Fibroblast of lung (primary cell): ENCODE data around the gene NPHS2. TPM values are rescaled to one million over a fixed set of nuclear protein-coding genes. Genes with fewer than 3 reads are reported as not detected.
"Not testable (repeated sequence)": the region's sequence is repeated elsewhere in the genome, so short reads cannot be mapped to it uniquely, and the experiment has no call there.

Source experiments
- DNase-seq, 2 donors: peaks; one replicate each; pipeline versions ENCODE4 v3.0.0 to v3.0.0-alpha.2; 2010; ENCODE audit warnings: low read depth in 2 of 2
- H2AFZ ChIP-seq: 2 replicates; pipeline ENCODE4 v1.5.1; 2012; ENCODE audit warnings: low read length, control low read depth, inconsistent platforms
- H3K27ac ChIP-seq: 2 replicates; pipeline ENCODE4 v1.5.1; 2011; ENCODE audit warnings: low read length, control low read depth; ENCODE audit not compliant: insufficient read depth
- H3K27me3 ChIP-seq: 2 replicates; pipeline ENCODE4 v1.5.1; 2011; ENCODE audit warnings: mild to moderate bottlenecking, low read length; ENCODE audit not compliant: control insufficient read depth, insufficient read depth
- H3K36me3 ChIP-seq: 2 replicates; pipeline ENCODE4 v1.5.1; 2011; ENCODE audit warnings: low read length; ENCODE audit not compliant: control insufficient read depth, insufficient read depth
- H3K4me1 ChIP-seq: 2 replicates; pipeline ENCODE4 v1.5.1; 2011; ENCODE audit warnings: low read length; ENCODE audit not compliant: control insufficient read depth, insufficient read depth; ENCODE audit errors: extremely low read depth
- H3K4me2 ChIP-seq: 2 replicates; pipeline ENCODE4 v1.5.1; 2011; ENCODE audit warnings: low read length, control low read depth; ENCODE audit not compliant: insufficient read depth; ENCODE audit errors: extremely low read depth
- H3K4me3 ChIP-seq, 4 experiments: fragments of 200-600 bp in 1 of 4; sonication (generic) in 1 of 4; replicated peaks in 1 of 4; 2 replicates each; pipeline ENCODE4 v1.5.1; 2011 to 2016; ENCODE audit warnings: low read length in 4 of 4, low read depth in 3 of 4, mild to moderate bottlenecking in 3 of 4, control low read depth in 2 of 4, inconsistent platforms in 1 of 4, mixed read lengths in 1 of 4; ENCODE audit not compliant: insufficient read depth in 1 of 4; ENCODE audit errors: control extremely low read depth in 1 of 4
- H3K79me2 ChIP-seq: 2 replicates; pipeline ENCODE4 v1.5.1; 2012; ENCODE audit warnings: mild to moderate bottlenecking, low read length, inconsistent platforms; ENCODE audit not compliant: control insufficient read depth, insufficient read depth
- H3K9ac ChIP-seq: 2 replicates; pipeline ENCODE4 v1.5.1; 2011; ENCODE audit warnings: mild to moderate bottlenecking, low read length, control low read depth; ENCODE audit not compliant: insufficient read depth
- H3K9me3 ChIP-seq: 2 replicates; pipeline ENCODE4 v1.5.1; 2012; ENCODE audit warnings: low read depth, low read length; ENCODE audit not compliant: control insufficient read depth, insufficient read depth
- H4K20me1 ChIP-seq: 2 replicates; pipeline ENCODE4 v1.5.1; 2011; ENCODE audit warnings: low read length; ENCODE audit not compliant: control insufficient read depth, insufficient read depth; ENCODE audit errors: extremely low read depth
- EZH2 ChIP-seq: IDR thresholded peaks from 2 replicates; pipeline ENCODE4 v1.5.1; 2012; ENCODE audit warnings: low read length, control low read depth, mild to moderate bottlenecking; ENCODE audit errors: missing control alignments
- polyA plus RNA-seq, 2 donors: library from polyadenylated mRNA; depleted of rRNA in 1 of 2; stranded (reverse) in 1 of 2; unstranded in 1 of 2; fragments of >200 nt; gene quantifications; 2 replicates each; pipeline ENCODE4 v1.2.1, GENCODE V29; 2011 to 2012; ENCODE audit warnings: missing spikeins in 1 of 2
- total RNA-seq: library from RNA; depleted of rRNA; stranded (reverse); fragments of >200 nt; gene quantifications from 2 replicates; pipeline ENCODE4 v1.2.1, GENCODE V29; 2014
- TF ChIP-seq, protein P1 (sequence below), 2 donors: IDR thresholded peaks in 1 of 2; conservative IDR thresholded peaks in 1 of 2; 1 replicate in 1 of 2; 2 replicates in 1 of 2; pipeline ENCODE4 v1.5.1; 2011 to 2012; ENCODE audit warnings: low read length in 2 of 2, control low read depth in 1 of 2, inconsistent platforms in 1 of 2, low read depth in 1 of 2, mild to moderate bottlenecking in 1 of 2

Gene NPHS2
- total and polyA plus RNA-seq, 2 donors (not counting 1 experiment from before 2014, with no cell fraction given): not detected

DNA sequence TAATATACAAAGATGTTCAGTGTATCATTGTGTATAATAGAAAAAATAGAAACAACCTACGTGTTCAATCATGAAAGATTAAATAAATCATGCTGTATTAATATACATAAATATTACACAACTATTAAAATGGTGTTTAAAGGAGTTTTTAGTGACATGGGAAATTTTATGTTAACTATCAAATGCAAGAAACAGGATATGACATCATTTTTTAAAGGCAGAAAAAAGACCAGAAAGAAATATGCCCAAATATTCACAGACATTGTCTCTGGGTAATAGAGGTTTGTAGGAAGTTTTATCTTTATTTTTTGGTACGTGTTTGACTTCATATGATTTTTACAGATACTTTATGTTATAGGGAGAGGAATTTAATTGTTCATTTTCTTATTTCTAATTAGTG is 34.0 kb downstream of the NPHS2 start:
- H4K20me1 ChIP-seq: no peaks in the 10 kb centered on the region
- no peak overlapping the region for H2AFZ ChIP-seq
- no peaks in the 10 kb centered on the region for H3K36me3 ChIP-seq
- no peaks in the 10 kb centered on the region for H3K4me1 ChIP-seq
- no peak overlapping the region for H3K4me2 ChIP-seq
- H3K27me3 ChIP-seq: no peaks in the 10 kb centered on the region
- H3K27ac ChIP-seq: no peak overlapping the region
- TF ChIP-seq EZH2: no peak
- TF ChIP-seq, protein P1, sequence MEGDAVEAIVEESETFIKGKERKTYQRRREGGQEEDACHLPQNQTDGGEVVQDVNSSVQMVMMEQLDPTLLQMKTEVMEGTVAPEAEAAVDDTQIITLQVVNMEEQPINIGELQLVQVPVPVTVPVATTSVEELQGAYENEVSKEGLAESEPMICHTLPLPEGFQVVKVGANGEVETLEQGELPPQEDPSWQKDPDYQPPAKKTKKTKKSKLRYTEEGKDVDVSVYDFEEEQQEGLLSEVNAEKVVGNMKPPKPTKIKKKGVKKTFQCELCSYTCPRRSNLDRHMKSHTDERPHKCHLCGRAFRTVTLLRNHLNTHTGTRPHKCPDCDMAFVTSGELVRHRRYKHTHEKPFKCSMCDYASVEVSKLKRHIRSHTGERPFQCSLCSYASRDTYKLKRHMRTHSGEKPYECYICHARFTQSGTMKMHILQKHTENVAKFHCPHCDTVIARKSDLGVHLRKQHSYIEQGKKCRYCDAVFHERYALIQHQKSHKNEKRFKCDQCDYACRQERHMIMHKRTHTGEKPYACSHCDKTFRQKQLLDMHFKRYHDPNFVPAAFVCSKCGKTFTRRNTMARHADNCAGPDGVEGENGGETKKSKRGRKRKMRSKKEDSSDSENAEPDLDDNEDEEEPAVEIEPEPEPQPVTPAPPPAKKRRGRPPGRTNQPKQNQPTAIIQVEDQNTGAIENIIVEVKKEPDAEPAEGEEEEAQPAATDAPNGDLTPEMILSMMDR (conservative IDR thresholded peaks at IDR 0.05 in 1 of 2, IDR thresholded peaks at IDR 0.05 in 1 of 2; ENCODE audit: low read depth in 1 of 2, low read length in 2 of 2): no peak
- DNase-seq: no peak
- no peak overlapping the region for H3K9ac ChIP-seq
- H3K79me2 ChIP-seq: no peaks in the 10 kb centered on the region
- H3K4me3 ChIP-seq: no peak overlapping the region
- no peaks in the 10 kb centered on the region for H3K9me3 ChIP-seq

DNA sequence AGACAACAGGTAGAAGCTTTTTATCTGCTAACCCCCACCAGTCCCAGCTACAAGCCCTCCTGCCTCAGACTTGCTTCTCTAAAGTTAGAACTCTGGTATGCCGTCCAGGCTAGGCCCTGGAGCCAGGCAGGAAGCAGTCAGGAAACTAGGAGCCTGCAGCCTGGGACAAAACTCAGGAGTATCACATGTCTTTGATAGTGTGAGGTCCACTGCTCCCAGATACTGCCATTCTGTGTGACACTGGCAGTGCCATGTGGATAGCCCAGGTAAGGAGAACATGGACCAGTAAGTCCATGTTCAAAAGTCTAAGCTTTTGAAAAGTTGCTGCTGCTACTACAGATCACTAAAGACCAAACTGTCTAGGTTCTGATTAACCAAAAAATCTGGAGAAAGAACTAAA is 45.4 kb downstream of the NPHS2 start:
- Histone ChIP-seq H3K4me1 (no peaks in the 10 kb centered on the region), H3K4me2 (no peak overlapping the region), H3K27me3 (no peaks in the 10 kb centered on the region), H3K9me3 (no peaks in the 10 kb centered on the region), H3K4me3 (no peak overlapping the region), H4K20me1 (no peaks in the 10 kb centered on the region), H3K9ac (no peak overlapping the region), H3K36me3 (no peaks in the 10 kb centered on the region), H2AFZ (no peak overlapping the region), H3K79me2 (no peaks in the 10 kb centered on the region), H3K27ac (no peak overlapping the region)
- no peak for TF ChIP-seq EZH2
- TF ChIP-seq, protein P1 (conservative IDR thresholded peaks at IDR 0.05 in 1 of 2, IDR thresholded peaks at IDR 0.05 in 1 of 2; ENCODE audit: low read depth in 1 of 2, low read length in 2 of 2): no peak
- DNase-seq: no peak

DNA sequence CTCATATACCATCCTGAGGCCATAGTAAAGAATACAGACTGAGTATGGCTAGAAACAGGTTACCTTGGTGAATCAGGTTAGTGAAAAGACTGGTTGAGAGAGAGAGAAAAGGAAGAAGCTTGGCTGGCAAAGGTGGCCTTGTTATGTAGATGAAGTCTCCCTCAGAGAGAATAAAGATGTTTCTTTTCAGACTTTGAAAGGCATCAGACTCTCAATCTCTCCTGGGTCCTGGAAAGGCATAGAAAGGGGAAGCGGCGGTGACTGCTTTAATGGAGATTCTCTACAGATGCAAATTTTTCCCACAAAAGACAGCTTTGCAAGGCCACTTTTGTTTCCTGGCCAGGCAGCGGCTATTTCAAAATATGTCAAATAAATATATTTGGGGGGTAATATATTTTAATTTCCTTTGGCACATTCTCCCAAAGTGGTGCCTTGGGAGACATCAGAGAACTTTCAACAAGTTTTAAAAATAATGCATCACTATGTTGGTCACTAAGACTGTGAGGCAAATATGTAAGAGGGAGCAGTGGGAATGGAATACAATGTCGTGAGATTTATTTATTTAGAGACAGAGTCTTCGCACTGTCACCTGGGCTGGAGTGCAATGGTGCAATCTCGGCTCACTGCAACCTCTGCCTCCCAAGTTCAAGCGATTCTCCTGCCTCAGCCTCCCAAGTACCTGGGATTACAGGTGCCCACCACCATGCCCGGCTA is 46.1 kb downstream of the NPHS2 start:
- Histone ChIP-seq H3K4me2 (no peak overlapping the region), H3K4me3 (no peak overlapping the region), H3K36me3 (no peaks in the 10 kb centered on the region), H4K20me1 (no peaks in the 10 kb centered on the region), H3K79me2 (no peaks in the 10 kb centered on the region), H3K4me1 (no peaks in the 10 kb centered on the region), H3K27ac (no peak overlapping the region), H3K9me3 (no peaks in the 10 kb centered on the region), H2AFZ (no peak overlapping the region), H3K27me3 (no peaks in the 10 kb centered on the region), H3K9ac (no peak overlapping the region)
- TF ChIP-seq, protein P1 (conservative IDR thresholded peaks at IDR 0.05 in 1 of 2, IDR thresholded peaks at IDR 0.05 in 1 of 2; ENCODE audit: low read depth in 1 of 2, low read length in 2 of 2): no peak
- no peak for TF ChIP-seq EZH2
- DNase-seq: no peak

DNA sequence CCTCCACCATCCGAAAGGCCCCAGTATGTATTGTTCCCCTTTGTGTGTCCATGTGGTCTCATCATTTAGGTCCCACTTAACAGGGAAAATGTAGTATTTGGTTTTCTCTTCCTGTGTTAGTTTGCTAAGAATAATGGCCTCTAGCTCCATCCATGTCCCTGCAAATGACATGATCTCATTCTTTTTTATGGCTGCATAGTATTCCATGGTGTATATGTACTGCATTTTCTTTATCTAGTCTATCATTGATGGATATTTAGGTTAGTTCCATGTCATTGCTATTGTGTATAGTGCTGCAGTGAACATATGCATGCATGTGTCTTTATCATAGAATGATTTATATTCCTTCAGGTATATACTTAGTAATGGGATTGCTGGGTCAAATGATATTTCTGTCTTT is 57.2 kb downstream of the NPHS2 start:
- not testable (repeated sequence) for H3K4me1 ChIP-seq, H2AFZ ChIP-seq, H3K9ac ChIP-seq, H3K4me2 ChIP-seq, H3K9me3 ChIP-seq, H3K27me3 ChIP-seq, H4K20me1 ChIP-seq, DNase-seq, H3K36me3 ChIP-seq, H3K27ac ChIP-seq, H3K79me2 ChIP-seq, H3K4me3 ChIP-seq
